Hepatocyte (in vitro differentiated cells): Measurements from ENCODE around the gene CEBPB. TPM values are rescaled to one million over a fixed set of nuclear protein-coding genes. Genes with fewer than 3 reads are reported as not detected.

ENCODE experiments used
- DNase-seq: peaks from one replicate; pipeline ENCODE4 v3.0.0-alpha.2; 2016; ENCODE audit warnings: low spot score
- H2AFZ ChIP-seq: fragments of 200-600 bp; sonication (generic); 2 replicates; pipeline ENCODE4 v1.6.0; 2016; ENCODE audit warnings: antibody characterized with exemption, mild to moderate bottlenecking
- H3K27ac ChIP-seq: fragments of 200-600 bp; sonication (generic); 2 replicates; pipeline ENCODE4 v1.5.1; 2016; ENCODE audit warnings: mild to moderate bottlenecking
- H3K27me3 ChIP-seq: fragments of 200-600 bp; sonication (generic); 2 replicates; pipeline ENCODE4 v1.6.1; 2016
- H3K36me3 ChIP-seq: fragments of 200-600 bp; sonication (generic); replicated peaks from 2 replicates; pipeline ENCODE4 v1.5.1; 2016; ENCODE audit warnings: low read depth; ENCODE audit not compliant: insufficient read depth
- H3K4me1 ChIP-seq: fragments of 200-600 bp; sonication (generic); 2 replicates; pipeline ENCODE4 v1.5.1; 2016; ENCODE audit warnings: mild to moderate bottlenecking, moderate library complexity; ENCODE audit not compliant: insufficient read depth
- H3K4me2 ChIP-seq: fragments of 200-600 bp; sonication (generic); 2 replicates; pipeline ENCODE4 v1.6.0; 2016
- H3K4me3 ChIP-seq: fragments of 200-600 bp; sonication (generic); 2 replicates; pipeline ENCODE4 v1.5.1; 2016; ENCODE audit warnings: mild to moderate bottlenecking
- H3K79me2 ChIP-seq: fragments of 200-600 bp; sonication (generic); 2 replicates; pipeline ENCODE4 v1.6.0; 2017; ENCODE audit warnings: mild to moderate bottlenecking
- H3K9me2 ChIP-seq: fragments of 200-600 bp; sonication (generic); replicated peaks from 2 replicates; pipeline ENCODE4 v1.6.0; 2017; ENCODE audit warnings: mild to moderate bottlenecking; ENCODE audit not compliant: insufficient read depth
- H3K9me3 ChIP-seq: fragments of 200-600 bp; sonication (generic); 2 replicates; pipeline ENCODE4 v1.5.1; 2016; ENCODE audit warnings: low read depth, mild to moderate bottlenecking
- H4K20me1 ChIP-seq: fragments of 200-600 bp; sonication (generic); 2 replicates; pipeline ENCODE4 v1.6.0; 2016; ENCODE audit warnings: mild to moderate bottlenecking; ENCODE audit not compliant: insufficient read depth, poor library complexity, severe bottlenecking
- CTCF ChIP-seq: fragments of 200-600 bp; sonication (generic); IDR thresholded peaks from 2 replicates; pipeline ENCODE4 v1.5.1; 2016; ENCODE audit warnings: antibody characterized with exemption, mild to moderate bottlenecking; ENCODE audit not compliant: poor library complexity
- EZH2 ChIP-seq: fragments of 200-600 bp; sonication (generic); IDR thresholded peaks from 2 replicates; pipeline ENCODE4 v1.6.1; 2016; ENCODE audit warnings: antibody characterized with exemption, mild to moderate bottlenecking, borderline replicate concordance
- EZH2phosphoT487 ChIP-seq: fragments of 200-600 bp; sonication (generic); IDR thresholded peaks from one replicate; pipeline ENCODE4 v1.6.1; 2018; ENCODE audit warnings: antibody characterized with exemption, mild to moderate bottlenecking, low read depth, moderate library complexity; ENCODE audit not compliant: unreplicated experiment, severe bottlenecking
- WGBS: methylation state at CpG from one replicate; pipeline ENCODE4 v1.1.6; 2016; ENCODE audit warnings: low lambda C conversion rate; ENCODE audit errors: missing lambda C conversion rate; 5-methylcytosine and 5-hydroxymethylcytosine counted together
- polyA plus RNA-seq: library from polyadenylated mRNA; unstranded; fragments of >200 nt; fragmentation: Nextera tagmentation; extraction: Ambion mirVana; gene quantifications from 2 replicates; pipeline ENCODE4 v1.2.1, GENCODE V29; 2016
- total RNA-seq: library from RNA; depleted of rRNA; stranded (reverse); fragments of >200 nt; gene quantifications from 2 replicates; pipeline ENCODE4 v1.2.3, GENCODE V29; 2014

The CEBPB gene
- total and polyA plus RNA-seq, 2 experiments from 2014 or later, result 58.9 to 159 TPM

GRCh38 chr20:50188287-50188688 is 2.3 kb upstream of the CEBPB start:
- Histone ChIP-seq H4K20me1 (peaks cover 10% of the 10 kb centered on the region), H3K79me2 (peaks cover 14% of the 10 kb centered on the region), H3K9me2 (no peaks in the 10 kb centered on the region), H3K27me3 (no peaks in the 10 kb centered on the region), H3K27ac (no peak overlapping the region), H3K4me2 (no peak overlapping the region), H3K36me3 (no peaks in the 10 kb centered on the region), H3K9me3 (no peaks in the 10 kb centered on the region), H3K4me1 (peaks cover 18% of the 10 kb centered on the region), H3K4me3 (no peak overlapping the region), H2AFZ (no peak overlapping the region)
- WGBS, result 99% methylated on average over 6 of the region's 6 CpGs
- no peak for DNase-seq
- TF ChIP-seq EZH2 (no peak), EZH2phosphoT487 (no peak), CTCF (no peak)

GRCh38 chr20:50188879-50189680 is 1.6 kb upstream of the CEBPB start:
- H3K27me3 ChIP-seq, result no peaks in the 10 kb centered on the region
- peak overlapping the region; percentile 100 for H3K27ac ChIP-seq
- 79% methylated on average over 16 of the region's 18 CpGs for WGBS
- H3K4me1 ChIP-seq, result peaks cover 26% of the 10 kb centered on the region
- no peak overlapping the region for H2AFZ ChIP-seq
- no peak overlapping the region for H3K4me3 ChIP-seq
- H3K4me2 ChIP-seq, result no peak overlapping the region
- H3K9me3 ChIP-seq, result no peaks in the 10 kb centered on the region
- H3K79me2 ChIP-seq, result peaks cover 21% of the 10 kb centered on the region
- no peak for TF ChIP-seq EZH2
- no peak for TF ChIP-seq EZH2phosphoT487
- no peak for TF ChIP-seq CTCF
- peak; percentile 46 for DNase-seq
- no peaks in the 10 kb centered on the region for H3K36me3 ChIP-seq
- H3K9me2 ChIP-seq, result no peaks in the 10 kb centered on the region
- H4K20me1 ChIP-seq, result peaks cover 18% of the 10 kb centered on the region

GRCh38 chr20:50189681-50190250 is 864 bp upstream of the CEBPB start:
- 43% methylated on average over 26 of the region's 29 CpGs for WGBS
- H3K4me2 ChIP-seq, result peak overlapping the region; percentile 77
- H3K9me2 ChIP-seq, result no peaks in the 10 kb centered on the region
- H3K36me3 ChIP-seq, result no peaks in the 10 kb centered on the region
- peaks cover 25% of the 10 kb centered on the region for H4K20me1 ChIP-seq
- H3K4me3 ChIP-seq, result no peak overlapping the region
- no peaks in the 10 kb centered on the region for H3K27me3 ChIP-seq
- H2AFZ ChIP-seq, result peak overlapping the region; percentile 63
- TF ChIP-seq EZH2phosphoT487 (no peak), CTCF (no peak), EZH2 (no peak)
- DNase-seq, result peak; percentile 66
- peaks cover 28% of the 10 kb centered on the region for H3K79me2 ChIP-seq
- peak overlapping the region; percentile 100 for H3K27ac ChIP-seq
- H3K4me1 ChIP-seq, result peaks cover 33% of the 10 kb centered on the region
- H3K9me3 ChIP-seq, result no peaks in the 10 kb centered on the region
